GM21390 (cell line): ENCODE results near the gene DOCK2.
"Not testable (repeated sequence)": the region's sequence is repeated elsewhere in the genome, so short reads cannot be mapped to it uniquely, and the experiment has no call there.

Experiments
- ATAC-seq: cut with Tn5 transposase; IDR thresholded peaks from one replicate; pipeline ENCODE4 v1.9.1; 2021; ENCODE audit not compliant: unreplicated experiment

DOCK2 gene

GRCh38 chr5:169752566-169752965, 115.5 kb downstream of the DOCK2 start:
- ATAC-seq = not testable (repeated sequence)

DNA sequence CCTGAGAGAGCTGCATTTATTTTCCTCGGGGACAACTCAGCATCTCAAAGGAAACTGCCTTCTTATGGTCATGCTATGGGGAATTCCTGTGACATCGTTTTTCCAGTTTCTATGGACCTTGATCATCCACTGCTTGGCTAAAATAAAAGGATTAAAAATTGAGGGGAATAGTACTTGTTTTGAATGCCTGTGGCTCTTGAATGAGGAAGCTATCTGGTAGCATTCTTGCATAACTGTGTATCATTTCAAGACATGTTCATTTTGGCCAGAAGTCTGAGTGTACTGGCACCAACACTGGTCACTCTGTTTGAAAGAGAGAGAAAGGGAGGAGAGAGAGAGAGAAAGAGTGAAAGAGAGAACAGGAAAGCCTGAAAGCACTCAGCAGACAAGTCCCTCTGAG, 116.7 kb downstream of the DOCK2 start:
- no peak for ATAC-seq

GRCh38 chr5:169754737-169755136, 117.7 kb downstream of the DOCK2 start:
- ATAC-seq = no peak

GRCh38 chr5:169756071-169756765, 119.1 kb downstream of the DOCK2 start:
- no peak for ATAC-seq

DNA sequence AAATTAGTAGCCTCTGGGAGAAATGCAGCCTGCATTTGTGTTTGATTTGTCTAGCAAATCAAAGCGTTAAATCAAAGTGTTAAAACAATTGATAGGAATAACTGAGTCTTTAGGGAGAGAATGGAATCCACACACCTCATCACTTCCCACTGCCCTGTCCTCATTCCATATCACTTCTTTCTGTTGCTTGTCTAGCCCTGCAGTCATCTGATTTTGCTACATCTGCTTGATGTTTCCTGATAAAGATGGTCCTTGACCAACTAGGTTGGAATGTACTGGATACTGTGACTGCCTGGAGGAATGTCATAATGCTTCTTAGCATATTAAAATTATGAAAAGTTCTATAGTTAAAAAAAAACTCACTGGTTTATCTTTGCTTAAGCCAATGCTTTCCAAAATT, 119.9 kb downstream of the DOCK2 start:
- no peak for ATAC-seq

- no peak for ATAC-seq
Observed at GRCh38 chr5:169758886-169759285, 121.8 kb downstream of the DOCK2 start.

- ATAC-seq = no peak
Observed at GRCh38 chr5:169760229-169760628, 123.2 kb downstream of the DOCK2 start.

DNA sequence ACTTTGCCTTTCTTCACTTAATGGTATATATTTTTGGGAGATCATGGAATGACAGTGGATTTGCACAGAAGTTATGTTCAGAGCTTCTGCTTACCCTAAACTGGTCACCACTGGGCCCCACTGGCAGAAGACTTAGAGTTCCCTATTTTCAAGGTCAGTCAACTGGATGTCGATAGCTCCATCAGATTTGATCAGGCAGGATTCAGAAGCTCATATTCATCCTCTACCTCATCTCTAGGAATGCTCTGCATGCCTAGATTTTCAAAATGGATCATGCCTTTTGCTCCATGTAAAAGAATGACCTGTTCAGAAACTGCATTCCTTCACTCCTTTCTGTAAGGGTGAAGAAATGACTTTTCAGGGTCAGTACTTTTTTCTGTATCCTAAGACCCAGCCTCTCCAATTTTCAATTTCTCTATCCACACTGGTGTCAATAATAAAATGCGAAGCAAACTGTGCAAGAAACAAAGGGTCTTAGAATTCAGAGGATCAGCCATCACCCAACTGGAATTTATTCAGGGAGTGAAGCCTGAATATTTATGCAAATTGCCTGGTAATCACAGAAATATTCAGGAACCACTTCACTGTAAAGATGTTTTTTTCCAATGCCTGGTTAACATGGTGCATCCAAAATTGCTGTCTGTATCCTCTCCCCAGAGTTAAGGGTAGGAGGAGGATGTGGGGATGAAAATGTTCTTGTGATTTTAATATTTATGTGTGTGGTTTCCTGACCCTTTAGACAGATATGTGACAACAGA, 125.4 kb downstream of the DOCK2 start:
- no peak for ATAC-seq

- peak; percentile 80 for ATAC-seq
Observed at GRCh38 chr5:169763376-169764017, 126.4 kb downstream of the DOCK2 start.

GRCh38 chr5:169764018-169764378, 126.9 kb downstream of the DOCK2 start:
- ATAC-seq = no peak

GRCh38 chr5:169765176-169765996, 128.3 kb downstream of the DOCK2 start:
- ATAC-seq = no peak

DNA sequence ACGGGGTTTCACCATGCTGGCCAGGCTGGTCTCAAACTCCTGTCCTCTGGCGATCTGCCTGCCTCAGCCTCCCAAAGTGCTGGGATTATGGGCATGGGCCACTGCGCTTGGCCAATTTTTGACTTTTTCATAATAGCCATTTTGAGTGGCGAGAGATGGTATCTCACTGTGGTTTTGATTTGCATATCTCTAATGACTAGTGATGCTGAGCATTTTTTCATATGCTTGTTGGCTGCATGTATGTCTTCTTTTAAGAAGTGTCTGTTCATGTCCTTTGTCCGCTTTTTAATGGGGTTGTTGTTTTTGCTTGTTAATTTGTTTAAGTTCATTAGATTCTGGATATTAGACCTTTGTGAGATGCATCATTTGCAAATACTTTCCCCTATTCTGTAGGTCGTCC, 129.9 kb downstream of the DOCK2 start:
- peak; percentile 37 for ATAC-seq

DNA sequence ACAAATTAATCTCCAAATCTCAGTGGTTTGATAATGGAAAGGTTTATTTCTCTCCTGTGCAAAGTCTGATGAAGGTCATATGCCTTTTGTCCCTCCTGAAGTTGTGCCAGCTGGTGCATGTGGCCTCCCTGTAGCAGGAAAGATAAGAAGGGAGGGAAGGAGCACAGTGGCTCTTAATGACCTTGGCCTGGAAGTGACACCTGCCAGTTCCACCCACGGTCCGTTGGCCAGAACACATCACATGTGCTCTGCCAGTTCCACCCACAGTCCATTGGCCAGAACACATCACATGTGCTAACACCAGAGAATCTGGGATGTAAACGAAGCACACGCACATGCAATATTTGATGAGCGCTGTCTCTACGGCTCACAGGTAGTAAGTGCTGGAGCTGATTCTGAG, 130.9 kb downstream of the DOCK2 start:
- ATAC-seq = no peak

DNA sequence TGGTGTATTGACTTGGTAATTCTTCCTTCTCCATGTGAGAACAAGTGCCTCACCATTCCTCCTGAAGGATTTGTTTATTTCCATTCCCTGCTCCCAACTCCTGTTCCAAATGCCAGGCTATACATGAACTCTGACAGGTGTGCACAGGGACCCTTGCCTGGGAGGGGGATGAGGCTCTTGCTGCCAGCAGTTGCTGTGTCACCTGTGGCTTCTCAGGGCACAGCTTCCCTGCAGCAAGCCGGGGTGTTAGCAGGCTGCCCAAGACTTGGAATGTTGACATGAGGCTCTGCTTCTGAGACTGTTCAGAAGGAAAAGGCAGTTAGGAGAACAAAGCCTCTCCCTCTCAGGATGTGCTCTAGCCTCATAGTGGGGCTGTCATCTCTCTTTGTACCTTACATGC, 131.3 kb downstream of the DOCK2 start:
- no peak for ATAC-seq

DNA sequence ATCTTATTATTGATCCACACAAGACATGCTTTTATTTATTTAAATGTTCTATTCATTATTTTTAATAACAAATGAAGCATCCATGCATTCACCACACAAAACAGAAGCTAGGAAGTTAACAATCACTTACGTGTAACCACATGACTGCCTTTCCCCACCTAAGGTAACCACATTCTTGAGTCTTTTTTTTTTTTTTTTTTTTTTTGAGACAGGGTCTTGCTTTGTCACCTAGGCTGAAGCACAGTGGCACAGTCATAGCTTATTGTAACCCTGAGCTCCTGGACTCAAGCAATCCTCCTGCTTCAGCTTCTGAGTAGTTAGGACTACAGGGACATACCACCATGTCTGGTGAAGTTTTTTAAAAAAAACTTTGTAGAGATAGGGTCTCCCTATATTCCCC, 133.0 kb downstream of the DOCK2 start:
- ATAC-seq = no peak

- no peak for ATAC-seq
Observed at GRCh38 chr5:169772256-169772655, 135.2 kb downstream of the DOCK2 start.

GRCh38 chr5:169772688-169773087, 135.6 kb downstream of the DOCK2 start:
- no peak for ATAC-seq

DNA sequence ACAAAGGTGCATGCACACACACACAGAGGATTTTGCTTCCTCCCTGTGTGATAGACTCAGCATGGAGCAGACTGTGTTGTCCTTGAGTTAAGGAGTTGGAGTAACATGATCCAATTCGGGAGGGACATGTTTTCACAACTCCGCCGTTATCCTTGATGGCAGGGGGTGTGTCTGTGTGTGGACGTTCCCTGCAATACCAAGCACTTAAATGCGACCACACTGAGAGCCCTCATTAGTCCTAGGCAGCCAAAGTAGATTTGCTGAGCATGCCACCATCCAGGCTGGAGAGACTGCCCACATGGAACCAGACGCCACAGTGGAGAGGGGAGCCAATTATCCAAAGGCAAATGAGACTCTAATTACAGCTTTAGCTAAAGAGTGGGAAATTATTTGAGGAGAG, 140.1 kb downstream of the DOCK2 start:
- no peak for ATAC-seq

DNA sequence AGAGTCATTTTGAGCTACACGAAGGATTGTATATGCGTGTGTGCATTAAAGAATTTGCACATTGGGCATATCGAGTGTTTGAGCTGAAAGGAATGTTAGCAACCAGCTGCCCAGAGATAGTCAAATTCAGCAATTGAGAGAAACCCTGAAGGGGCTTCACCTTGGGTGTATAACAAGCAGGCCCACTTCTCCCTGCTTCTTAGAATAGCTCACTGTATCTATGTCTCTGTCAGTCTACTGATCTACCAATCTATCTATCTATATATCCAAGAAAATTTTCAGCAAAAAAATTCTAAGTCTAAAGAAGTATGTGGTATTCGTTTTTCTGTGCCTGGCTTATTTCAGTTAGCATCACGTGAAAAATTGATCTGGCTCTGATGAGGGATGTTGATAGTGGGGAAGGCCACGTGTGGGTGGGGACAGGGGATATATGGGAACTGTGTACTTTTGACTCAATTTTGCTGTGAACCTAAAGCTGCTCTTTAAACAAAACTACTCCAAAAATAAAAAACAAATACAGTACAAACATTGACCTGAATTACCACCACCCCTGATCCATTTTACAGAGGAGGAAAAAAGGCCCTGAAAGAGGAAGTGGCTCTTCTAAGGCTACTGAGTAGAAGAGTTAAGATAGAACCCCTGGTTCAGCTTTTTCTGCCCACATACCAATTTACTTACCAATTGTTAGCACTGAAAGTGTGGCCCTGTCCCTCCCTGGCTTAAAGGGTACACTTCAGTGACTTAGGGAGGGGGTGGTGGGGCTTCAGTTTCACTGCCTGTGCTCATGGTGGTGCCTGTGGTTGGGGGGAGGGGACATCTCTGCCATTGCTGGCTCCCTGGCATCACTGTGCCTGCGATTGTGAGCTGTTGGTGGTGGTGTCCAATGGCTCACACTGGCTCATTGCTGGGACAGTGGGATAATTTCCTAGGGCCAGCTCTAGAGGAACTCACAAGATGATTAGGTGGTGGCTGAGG, 141.8 kb downstream of the DOCK2 start:
- ATAC-seq = peak; percentile 93
